H9 (cell line): ENCODE results near the gene PASD1. TPM values are rescaled to one million over a fixed set of nuclear protein-coding genes. Genes with fewer than 3 reads are reported as not detected.

Source experiments
- DNase-seq: peaks from one replicate; pipeline ENCODE4 v3.0.0-alpha.2; 2017
- H2AFZ ChIP-seq: one replicate; pipeline ENCODE4 v1.6.1; 2013; ENCODE audit warnings: mild to moderate bottlenecking, low read length, control low read depth, moderate library complexity
- H2AK5ac ChIP-seq: 2 replicates; pipeline ENCODE4 v1.6.1; 2013; ENCODE audit warnings: low read length, control low read depth, mixed read lengths; ENCODE audit not compliant: insufficient read length
- H2BK120ac ChIP-seq: one replicate; pipeline ENCODE4 v1.6.1; 2013; ENCODE audit warnings: low read depth, mild to moderate bottlenecking, low read length, control low read depth, inconsistent platforms; ENCODE audit not compliant: poor library complexity, severe bottlenecking
- H2BK12ac ChIP-seq: 2 replicates; pipeline ENCODE4 v1.6.1; 2013; ENCODE audit warnings: low read length, control low read depth, mixed read lengths, low read depth; ENCODE audit not compliant: insufficient read length
- H2BK15ac ChIP-seq: 2 replicates; pipeline ENCODE4 v1.6.1; 2013; ENCODE audit warnings: low read depth, low read length, control low read depth
- H2BK20ac ChIP-seq: one replicate; pipeline ENCODE4 v1.6.1; 2013; ENCODE audit warnings: low read depth, mild to moderate bottlenecking, low read length, control low read depth, inconsistent platforms; ENCODE audit not compliant: poor library complexity, severe bottlenecking
- H2BK5ac ChIP-seq: 2 replicates; pipeline ENCODE4 v1.6.1; 2013; ENCODE audit warnings: low read length, control low read depth, mixed read lengths; ENCODE audit not compliant: insufficient read length
- H3K14ac ChIP-seq: 2 replicates; pipeline ENCODE4 v1.6.1; 2013; ENCODE audit warnings: low read length, control low read depth; ENCODE audit not compliant: insufficient read depth
- H3K18ac ChIP-seq: 2 replicates; pipeline ENCODE4 v1.6.1; 2013; ENCODE audit warnings: low read depth, mild to moderate bottlenecking, mixed read lengths, low read length, control low read depth; ENCODE audit not compliant: insufficient read length
- H3K23ac ChIP-seq: 2 replicates; pipeline ENCODE4 v1.6.1; 2013; ENCODE audit warnings: low read length, control low read depth, mixed read lengths, low read depth; ENCODE audit not compliant: insufficient read length
- H3K23me2 ChIP-seq: 2 replicates; pipeline ENCODE4 v1.6.1; 2013; ENCODE audit warnings: low read depth, mild to moderate bottlenecking, mixed read lengths, low read length, control low read depth; ENCODE audit not compliant: insufficient read length, poor library complexity, severe bottlenecking
- H3K27ac ChIP-seq: 2 replicates; pipeline ENCODE4 v1.5.1; 2013; ENCODE audit warnings: low read length, control low read depth, mixed read lengths, low read depth; ENCODE audit not compliant: insufficient read length
- H3K27me3 ChIP-seq: 2 replicates; pipeline ENCODE4 v1.6.1; 2013; ENCODE audit warnings: low read length, control low read depth, inconsistent platforms; ENCODE audit not compliant: insufficient read depth
- H3K4ac ChIP-seq: 2 replicates; pipeline ENCODE4 v1.6.1; 2013; ENCODE audit warnings: low read depth, mild to moderate bottlenecking, control low read depth, inconsistent platforms, low read length, moderate library complexity
- H3K4me1 ChIP-seq: 2 replicates; pipeline ENCODE4 v1.6.1; 2013; ENCODE audit warnings: low read length, control low read depth, inconsistent platforms; ENCODE audit not compliant: insufficient read depth
- H3K4me2 ChIP-seq: 2 replicates; pipeline ENCODE4 v1.6.1; 2013; ENCODE audit warnings: low read length, control low read depth, mixed read lengths; ENCODE audit not compliant: insufficient read length, insufficient read depth
- H3K56ac ChIP-seq: 2 replicates; pipeline ENCODE4 v1.6.1; 2013; ENCODE audit warnings: low read depth, mild to moderate bottlenecking, mixed read lengths, low read length, control low read depth; ENCODE audit not compliant: insufficient read length
- H3K79me1 ChIP-seq: 2 replicates; pipeline ENCODE4 v1.6.1; 2013; ENCODE audit warnings: low read depth, mild to moderate bottlenecking, moderate library complexity, low read length, control low read depth, inconsistent platforms; ENCODE audit not compliant: insufficient read depth, poor library complexity, severe bottlenecking
- H3K79me2 ChIP-seq: 2 replicates; pipeline ENCODE4 v1.6.1; 2013; ENCODE audit warnings: low read length, control low read depth, inconsistent platforms; ENCODE audit not compliant: insufficient read depth
- H3K9ac ChIP-seq: 2 replicates; pipeline ENCODE4 v1.6.1; 2013; ENCODE audit warnings: low read length, control low read depth, mixed read lengths; ENCODE audit not compliant: insufficient read length; ENCODE audit errors: extremely low read depth
- H3K9me3 ChIP-seq: one replicate; pipeline ENCODE4 v1.6.1; 2013; ENCODE audit warnings: low read depth, low read length, inconsistent platforms; ENCODE audit not compliant: control insufficient read depth
- H3T11ph ChIP-seq: one replicate; pipeline ENCODE4 v1.6.1; 2013; ENCODE audit warnings: mild to moderate bottlenecking, low read length, control low read depth, inconsistent platforms
- H4K20me1 ChIP-seq: one replicate; pipeline ENCODE4 v1.6.1; 2013; ENCODE audit not compliant: control insufficient read depth, insufficient read length, insufficient read depth
- H4K5ac ChIP-seq: 2 replicates; pipeline ENCODE4 v1.6.1; 2013; ENCODE audit warnings: low read depth, mild to moderate bottlenecking, mixed read lengths, low read length, control low read depth; ENCODE audit not compliant: insufficient read length
- H4K8ac ChIP-seq: replicated peaks from 2 replicates; pipeline ENCODE4 v1.6.1; 2013; ENCODE audit warnings: low read length, control low read depth, mixed read lengths, low read depth; ENCODE audit not compliant: insufficient read length
- H4K91ac ChIP-seq: 2 replicates; pipeline ENCODE4 v1.6.1; 2013; ENCODE audit warnings: low read depth, mild to moderate bottlenecking, moderate library complexity, mixed read lengths, low read length, control low read depth; ENCODE audit not compliant: insufficient read length
- H3K27ac Mint-ChIP-seq, 3 experiments: 2 replicates in 2 of 3; 3 replicates in 1 of 3; pipeline ENCODE4 v1.8.0; 2020 to 2021; ENCODE audit warnings: mixed read lengths in 3 of 3, mild to moderate bottlenecking in 1 of 3, moderate library complexity in 1 of 3
- H3K27me3 Mint-ChIP-seq: 2 replicates; pipeline ENCODE4 v1.8.0; 2021; ENCODE audit warnings: low read depth, mild to moderate bottlenecking, moderate library complexity, mixed read lengths
- H3K36me3 Mint-ChIP-seq, 3 experiments: 2 replicates in 2 of 3; 3 replicates in 1 of 3; pipeline ENCODE4 v1.8.0; 2020 to 2021; ENCODE audit warnings: low read depth in 3 of 3, mixed read lengths in 3 of 3; ENCODE audit not compliant: insufficient read depth in 1 of 3
- H3K4me1 Mint-ChIP-seq, 2 experiments: 2 replicates each; pipeline ENCODE4 v1.8.0; 2020; ENCODE audit warnings: mixed read lengths in 2 of 2
- H3K4me3 Mint-ChIP-seq, 2 experiments: 2 replicates in 1 of 2; 3 replicates in 1 of 2; pipeline ENCODE4 v1.8.0; 2020 to 2021; ENCODE audit warnings: mild to moderate bottlenecking in 2 of 2, mixed read lengths in 2 of 2, moderate library complexity in 1 of 2
- H3K9me3 Mint-ChIP-seq, 2 experiments: 2 replicates in 1 of 2; 3 replicates in 1 of 2; pipeline ENCODE4 v1.8.0; 2020; ENCODE audit warnings: mild to moderate bottlenecking in 2 of 2, mixed read lengths in 2 of 2, moderate library complexity in 1 of 2
- CTCF ChIP-seq: fragments of 200-600 bp; sonication (generic); conservative IDR thresholded peaks from 3 replicates; pipeline ENCODE4 v1.8.0; 2021; ENCODE audit warnings: antibody characterized with exemption, mild to moderate bottlenecking
- WGBS: extraction: QIAGEN DNeasy Blood & Tissue Kit; methylation state at CpG from one replicate; pipeline ENCODE4 v1.1.7; 2013; ENCODE audit warnings: missing lambda C conversion rate, low lambda C conversion rate, mixed read lengths; ENCODE audit not compliant: insufficient read length; ENCODE audit errors: extremely low coverage; 5-methylcytosine and 5-hydroxymethylcytosine counted together
- total RNA-seq: library from RNA; stranded (reverse); gene quantifications from 2 replicates; pipeline ENCODE4 v1.2.1, GENCODE V29; 2021

The PASD1 gene
- total RNA-seq, 1 experiment from 2014 or later: not detected

GRCh38 chrX:151697522-151697921, 134.0 kb downstream of the PASD1 start:
- H3K18ac ChIP-seq: no peak overlapping the region
- no peaks in the 10 kb centered on the region for H3K23me2 ChIP-seq
- H2AK5ac ChIP-seq: no peak overlapping the region
- H3K56ac ChIP-seq: no peak overlapping the region
- no CpG with 5 or more reads among the region's 4 CpGs for WGBS
- no peak overlapping the region for H2BK120ac ChIP-seq
- H3K79me2 ChIP-seq: no peaks in the 10 kb centered on the region
- no peak overlapping the region for H2AFZ ChIP-seq
- Mint-ChIP-seq H3K36me3 (peaks cover 0 to 5% (median 3%) of the 10 kb centered on the region in 3 experiments; a peak in 5 of 7 replicates), H3K4me1 (peaks cover 11% of the 10 kb centered on the region in 2 experiments), H3K9me3 (peaks cover 55 to 72% of the 10 kb centered on the region in 2 experiments), H3K27ac (no peak overlapping the region; a peak in 1 of 7 replicates), H3K4me3 (no peak overlapping the region), H3K27me3 (peaks cover 23% of the 10 kb centered on the region)
- no peak for DNase-seq
- H4K5ac ChIP-seq: no peak overlapping the region
- H3K14ac ChIP-seq: no peak overlapping the region
- H3K27me3 ChIP-seq: no peaks in the 10 kb centered on the region
- no peaks in the 10 kb centered on the region for H4K20me1 ChIP-seq
- H4K91ac ChIP-seq: no peak overlapping the region
- no peak overlapping the region for H3K27ac ChIP-seq
- H2BK15ac ChIP-seq: no peak overlapping the region
- no peaks in the 10 kb centered on the region for H3K79me1 ChIP-seq
- H3K4me1 ChIP-seq: no peaks in the 10 kb centered on the region
- no peak overlapping the region for H2BK5ac ChIP-seq
- H3K23ac ChIP-seq: no peak overlapping the region
- TF ChIP-seq CTCF: no peak
- H3K9me3 ChIP-seq: peaks cover 68% of the 10 kb centered on the region
- H4K8ac ChIP-seq: no peak overlapping the region
- no peak overlapping the region for H2BK12ac ChIP-seq
- H3K4me2 ChIP-seq: no peak overlapping the region
- H3K9ac ChIP-seq: no peak overlapping the region
- H3K4ac ChIP-seq: no peak overlapping the region
- no peak overlapping the region for H3T11ph ChIP-seq
- no peak overlapping the region for H2BK20ac ChIP-seq
